Stimulated activated CD8-positive, alpha-beta memory T cell treated with anti-CD3 and anti-CD28 coated beads, Interleukin-15, amount 100 ng/mL, for 48 hours (primary cell): ENCODE results near the gene RALBP1.

ENCODE experiments used
- DNase-seq, 2 donors: peaks; one replicate each; pipeline ENCODE4 v3.0.0-alpha.2; 2020; ENCODE audit warnings: low read depth in 2 of 2

Gene RALBP1

GRCh38 chr18:9547782-9548181, 72.5 kb downstream of the RALBP1 start:
- DNase-seq, result no peak

GRCh38 chr18:9549405-9549804, 74.1 kb downstream of the RALBP1 start:
- no peak for DNase-seq

GRCh38 chr18:9550429-9550828, 75.1 kb downstream of the RALBP1 start:
- no peak for DNase-seq

- no peak for DNase-seq
Measured at GRCh38 chr18:9552191-9552590, 76.9 kb downstream of the RALBP1 start.

- DNase-seq, result no peak
Measured at GRCh38 chr18:9552616-9553015, 77.3 kb downstream of the RALBP1 start.

- no peak for DNase-seq
Measured at GRCh38 chr18:9557250-9557943, 82.1 kb downstream of the RALBP1 start.

- DNase-seq, result no peak
Measured at GRCh38 chr18:9558387-9559064, 83.2 kb downstream of the RALBP1 start.

GRCh38 chr18:9559253-9559652, 83.9 kb downstream of the RALBP1 start:
- no peak for DNase-seq

GRCh38 chr18:9561759-9562158, 86.4 kb downstream of the RALBP1 start:
- DNase-seq, result no peak

- no peak for DNase-seq
Measured at GRCh38 chr18:9562584-9562983, 87.3 kb downstream of the RALBP1 start.

- DNase-seq, result no peak
Measured at GRCh38 chr18:9563331-9563730, 88.0 kb downstream of the RALBP1 start.

- DNase-seq, result no peak
Measured at GRCh38 chr18:9565407-9565806, 90.1 kb downstream of the RALBP1 start.

- no peak for DNase-seq
Measured at GRCh38 chr18:9568186-9568585, 92.9 kb downstream of the RALBP1 start.

GRCh38 chr18:9569178-9569577, 93.9 kb downstream of the RALBP1 start:
- no peak for DNase-seq

- no peak for DNase-seq
Measured at GRCh38 chr18:9570255-9570654, 94.9 kb downstream of the RALBP1 start.

- no peak for DNase-seq
Measured at GRCh38 chr18:9571546-9571945, 96.2 kb downstream of the RALBP1 start.

GRCh38 chr18:9574473-9575115, 99.3 kb downstream of the RALBP1 start:
- no peak for DNase-seq

GRCh38 chr18:9575558-9575957, 100.2 kb downstream of the RALBP1 start:
- no peak for DNase-seq

- no peak for DNase-seq
Measured at GRCh38 chr18:9577361-9577760, 102.0 kb downstream of the RALBP1 start.

- no peak for DNase-seq
Measured at GRCh38 chr18:9578306-9578705, 103.0 kb downstream of the RALBP1 start.

- DNase-seq, result no peak
Measured at GRCh38 chr18:9581667-9582066, 106.4 kb downstream of the RALBP1 start.

- DNase-seq, result no peak
Measured at GRCh38 chr18:9586814-9587213, 111.5 kb downstream of the RALBP1 start.
